Stimulated activated CD4-positive, alpha-beta T cell treated with anti-CD3 and anti-CD28 coated beads, TNF-alpha, amount 100 ng/mL, for 1 hour (primary cell): ENCODE measurements around the gene TRPM8.

ENCODE experiments used
- DNase-seq, 3 donors: peaks; one replicate each; pipeline ENCODE4 v3.0.0-alpha.2; 2020; ENCODE audit warnings: low read depth in 3 of 3, low spot score in 1 of 3

The TRPM8 gene

DNA sequence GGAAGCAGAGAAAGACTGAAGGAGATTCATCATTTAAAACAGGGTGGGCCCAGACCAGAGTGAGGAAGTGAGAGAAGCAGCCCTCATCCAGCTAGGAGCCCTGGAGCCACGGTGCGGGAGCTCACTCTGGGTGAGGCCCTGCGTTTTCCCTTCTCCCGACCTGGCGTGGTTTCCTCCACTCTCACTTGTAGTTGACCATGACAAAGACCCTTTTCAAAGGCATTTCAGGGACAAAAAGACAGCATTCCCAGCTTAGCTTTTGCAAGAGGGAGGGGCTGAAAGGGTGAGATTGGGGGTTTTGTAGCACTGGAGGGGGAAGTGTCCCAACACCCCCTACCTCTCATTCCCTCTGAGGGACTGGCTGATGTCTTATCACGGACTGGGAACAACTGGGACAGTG, 56.6 kb downstream of the TRPM8 start:
- DNase-seq, result no peak

DNA sequence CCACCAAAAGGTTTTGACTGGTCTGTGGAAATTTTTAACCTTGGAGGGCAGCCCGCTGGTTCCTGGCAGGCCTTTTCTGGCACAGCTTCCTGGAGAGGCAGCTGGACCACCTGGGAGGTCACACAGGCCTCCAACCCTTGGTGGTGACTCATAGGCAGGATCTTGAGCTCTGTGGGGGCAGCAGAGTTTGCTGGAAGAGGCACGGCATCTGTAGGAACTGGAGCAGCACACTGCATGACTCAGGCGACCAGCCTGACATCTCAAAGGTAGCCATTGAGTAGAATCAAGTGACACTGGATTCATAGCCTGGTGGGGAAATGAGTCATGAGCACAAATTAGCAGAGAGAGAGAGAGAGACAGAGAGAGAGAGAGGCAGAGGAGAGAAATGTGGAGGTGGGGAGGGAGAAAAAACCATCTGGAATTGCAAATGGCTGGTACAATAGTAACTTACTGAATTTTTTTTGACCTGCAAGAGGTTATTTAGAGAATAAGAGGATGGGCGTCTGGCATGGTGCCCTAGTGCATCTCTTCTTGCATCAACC, 57.4 kb downstream of the TRPM8 start:
- no peak for DNase-seq

DNA sequence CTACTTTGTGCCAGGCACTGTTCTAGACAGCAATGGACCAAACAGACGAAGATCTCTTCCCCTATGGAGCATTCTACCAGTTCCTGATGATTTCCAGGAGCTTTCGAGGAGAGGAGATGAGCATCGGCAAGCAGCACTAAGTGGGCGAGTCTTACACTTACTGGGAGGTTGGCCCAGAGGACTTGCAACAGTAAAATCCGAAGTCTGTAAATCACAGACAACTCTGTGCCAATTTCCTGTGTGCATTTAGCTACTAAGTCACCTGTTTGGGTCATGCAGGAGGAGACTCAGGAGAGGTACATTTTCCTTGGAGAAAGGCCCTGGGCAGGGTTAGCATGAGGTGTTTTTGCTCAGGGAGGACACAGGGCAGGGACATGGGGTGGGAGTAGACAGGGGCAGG, 58.9 kb downstream of the TRPM8 start:
- DNase-seq, result no peak

DNA sequence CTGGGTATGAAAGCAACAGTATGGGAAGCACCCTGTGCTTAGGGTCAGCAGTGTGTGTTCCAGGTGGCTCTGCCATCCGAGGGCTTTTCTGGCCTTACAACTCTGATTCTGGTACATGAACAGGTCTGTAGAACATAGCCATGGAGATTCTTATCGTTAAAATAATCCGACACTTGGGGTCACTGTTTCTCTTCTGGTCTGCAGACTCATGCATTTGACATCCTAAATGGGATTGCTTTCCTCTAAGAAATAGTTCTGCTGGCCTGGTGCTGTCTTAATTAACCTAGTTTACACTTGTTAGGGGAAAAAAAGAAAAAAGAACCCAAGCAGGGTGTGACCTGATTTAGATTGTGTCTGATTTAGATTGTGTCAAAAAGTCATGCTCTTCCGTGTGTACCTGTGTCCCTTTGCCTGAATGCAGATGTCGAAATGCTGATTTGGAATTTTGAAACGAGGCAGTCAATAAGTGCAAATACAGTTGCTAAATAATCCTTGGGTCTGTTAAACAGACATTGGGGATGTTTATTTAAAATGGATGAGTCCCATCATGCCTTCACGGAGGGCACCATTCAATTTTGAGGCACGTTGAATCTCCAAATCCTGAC, 59.6 kb downstream of the TRPM8 start:
- DNase-seq, result no peak

DNA sequence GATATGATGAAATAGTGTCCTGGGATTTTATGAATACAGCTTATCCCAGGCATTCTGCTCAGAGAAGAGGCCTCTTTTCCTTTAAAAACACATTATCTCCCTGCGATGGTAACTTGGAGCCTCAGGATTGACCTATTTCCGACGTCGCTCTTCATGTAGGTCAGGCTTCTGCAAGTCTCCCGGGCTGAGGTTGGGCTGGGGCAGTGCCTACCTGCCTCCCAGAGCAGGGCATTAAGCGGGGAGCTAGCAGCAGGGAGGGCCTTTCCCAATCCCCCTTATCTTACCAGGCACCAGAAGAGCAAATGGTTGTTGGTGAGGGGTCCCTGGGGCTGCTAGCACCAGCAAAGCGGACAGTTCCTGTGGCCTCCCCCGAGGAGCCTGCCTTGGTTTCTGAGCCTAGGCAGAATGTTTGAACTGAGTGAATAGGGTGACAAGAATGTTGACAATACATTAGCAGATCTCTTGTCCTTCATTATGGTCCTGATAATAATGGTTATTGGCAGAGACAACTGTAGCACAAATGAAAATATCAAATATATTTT, 60.2 kb downstream of the TRPM8 start:
- DNase-seq, result no peak

DNA sequence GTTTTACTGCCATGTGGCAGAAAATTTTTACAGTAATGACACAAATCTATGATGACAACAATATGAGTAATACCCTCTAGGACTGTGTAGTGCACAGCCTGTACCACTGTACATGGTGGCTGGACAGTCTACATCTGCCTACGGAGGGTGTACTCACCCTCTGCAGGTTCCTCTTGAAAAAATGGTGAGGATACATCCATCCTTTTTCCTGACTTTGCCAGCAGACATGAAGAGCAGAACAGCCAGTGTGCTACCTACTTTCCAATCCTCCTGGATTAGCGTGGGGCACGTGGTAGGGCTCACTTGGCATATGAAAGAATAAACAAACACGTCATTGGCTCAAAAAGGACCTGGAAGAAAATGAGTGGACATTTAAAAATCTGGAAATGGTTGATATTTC, 62.6 kb downstream of the TRPM8 start:
- no peak for DNase-seq

DNA sequence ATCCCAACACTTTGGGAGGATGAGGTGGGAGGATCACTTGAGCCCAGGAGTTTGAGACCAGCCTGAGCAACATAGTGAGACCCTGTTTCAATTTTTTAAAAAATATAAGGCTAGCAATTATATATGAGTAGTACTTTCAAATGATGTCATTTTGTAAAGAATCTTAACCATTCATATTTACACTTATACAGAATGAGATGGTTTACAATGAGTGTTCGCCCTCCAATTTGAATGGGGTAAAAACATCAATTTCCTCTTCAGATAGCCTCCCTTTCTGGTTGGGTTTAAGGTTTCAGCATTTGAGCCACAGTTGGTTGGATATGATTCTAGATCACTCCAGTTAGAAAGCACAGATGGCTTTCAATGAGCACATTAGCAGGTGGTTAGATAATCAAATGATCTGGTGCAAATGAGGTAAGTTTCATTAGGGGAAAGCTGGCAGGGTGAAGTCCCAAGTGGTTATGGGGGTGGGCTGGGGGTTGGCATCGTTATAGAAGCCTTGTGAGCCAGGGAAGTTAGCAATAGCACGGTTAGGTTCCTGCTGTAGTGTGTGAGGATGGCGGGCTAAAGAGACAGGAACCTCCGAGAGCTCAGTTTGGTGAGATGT, 63.9 kb downstream of the TRPM8 start:
- DNase-seq, result no peak

DNA sequence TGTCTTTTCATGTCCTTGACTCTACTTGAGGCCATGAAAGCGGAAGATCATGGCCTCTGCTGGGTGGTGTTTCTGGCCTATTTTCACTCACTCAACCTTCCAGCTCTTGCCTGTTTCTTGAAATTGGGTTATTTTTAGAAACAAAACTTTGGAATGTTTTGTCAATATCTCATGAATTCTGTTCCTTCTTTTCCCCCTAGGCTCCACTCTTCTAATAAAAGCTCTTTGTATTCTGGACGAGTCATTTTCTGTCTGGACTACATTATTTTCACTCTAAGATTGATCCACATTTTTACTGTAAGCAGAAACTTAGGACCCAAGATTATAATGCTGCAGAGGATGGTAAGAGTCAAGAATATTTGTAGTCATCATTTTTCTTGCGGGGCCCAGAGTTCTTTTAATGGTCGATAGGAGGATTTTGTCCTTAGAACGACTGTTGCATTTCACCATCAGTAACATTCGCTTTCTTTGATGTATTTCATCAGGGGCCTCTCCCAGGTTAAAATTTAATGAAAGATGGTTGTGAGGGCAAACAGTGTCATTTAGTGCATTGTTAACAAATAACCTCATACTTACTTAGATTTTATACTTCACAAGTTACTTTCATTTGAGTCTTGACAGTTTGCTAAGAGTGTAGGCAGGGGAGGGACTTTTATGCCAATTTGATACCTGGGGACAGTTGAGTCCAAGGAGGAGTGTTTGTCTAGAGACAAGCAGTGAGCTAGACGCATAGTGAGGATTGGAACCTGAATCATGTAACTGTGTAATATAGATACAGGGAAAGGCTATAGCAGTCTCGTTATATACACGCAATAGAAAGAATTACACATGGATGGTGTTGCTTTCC, 64.6 kb downstream of the TRPM8 start:
- no peak for DNase-seq

DNA sequence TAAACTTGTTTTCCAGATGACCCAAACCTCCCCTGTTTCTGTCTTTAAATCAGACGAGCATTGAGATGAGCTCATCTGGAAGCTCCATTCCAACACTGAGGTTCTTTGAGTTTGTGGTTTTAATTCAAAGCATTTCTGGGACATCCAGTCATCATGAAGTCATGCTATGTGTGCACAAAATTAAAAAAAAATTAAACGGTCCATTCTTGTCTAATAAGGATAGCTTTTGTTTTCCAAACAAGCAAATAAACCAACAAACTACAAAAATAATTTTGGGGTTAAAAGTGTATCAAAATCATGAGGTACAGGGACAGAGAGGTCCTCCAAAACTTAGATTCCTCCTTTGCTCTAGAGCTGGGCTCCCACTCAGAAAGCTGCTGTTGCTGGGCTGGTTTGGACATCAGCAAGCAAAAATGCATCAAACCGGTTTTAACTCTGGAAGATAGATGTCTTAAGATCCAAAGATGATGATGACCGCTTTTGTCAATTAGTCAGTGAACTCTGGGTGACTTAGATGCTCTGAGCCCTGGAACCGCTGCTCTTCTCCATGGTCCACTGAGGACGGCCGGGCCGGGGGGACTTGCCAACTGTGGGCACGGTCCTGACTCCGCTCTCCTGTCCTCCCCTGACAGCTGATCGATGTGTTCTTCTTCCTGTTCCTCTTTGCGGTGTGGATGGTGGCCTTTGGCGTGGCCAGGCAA, 65.4 kb downstream of the TRPM8 start:
- no peak for DNase-seq

DNA sequence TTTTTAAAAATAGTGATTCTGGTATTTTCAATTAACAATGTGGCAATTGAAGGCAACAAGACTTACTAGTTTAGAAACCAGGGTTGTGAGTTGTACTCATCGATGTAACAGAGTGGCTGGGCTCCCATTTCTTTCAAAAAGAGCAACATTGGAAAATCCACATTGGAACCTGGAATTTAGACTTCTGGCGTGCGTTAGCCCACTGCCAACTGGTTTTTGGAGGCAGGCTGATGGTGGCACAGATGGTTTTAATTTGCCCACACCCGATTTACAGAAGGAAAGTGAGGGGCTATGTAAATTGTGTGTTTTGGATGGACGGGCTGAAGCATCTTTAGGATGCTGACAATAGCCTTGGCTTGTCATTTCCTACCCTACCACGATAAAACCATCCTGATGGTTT, 66.3 kb downstream of the TRPM8 start:
- DNase-seq, result no peak

DNA sequence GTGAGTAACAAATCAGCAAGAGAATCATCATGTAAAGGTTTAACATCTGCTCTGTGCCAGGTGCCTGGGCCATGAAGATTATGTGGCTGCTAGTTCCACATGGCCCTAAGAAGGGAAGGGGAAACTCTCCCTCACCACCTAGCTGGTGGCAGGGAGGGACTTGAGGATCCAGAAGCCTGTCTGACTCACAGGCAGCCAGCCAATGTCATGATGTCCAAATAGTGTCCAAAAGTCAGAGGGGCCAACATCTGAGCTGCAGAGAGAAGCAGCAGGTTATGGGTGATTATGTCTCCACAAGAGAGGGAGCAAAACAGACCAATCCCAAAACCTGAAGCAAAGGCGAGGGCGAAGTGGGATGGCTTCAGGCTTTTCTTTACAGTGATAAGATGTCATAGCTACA, 71.4 kb downstream of the TRPM8 start:
- no peak for DNase-seq

DNA sequence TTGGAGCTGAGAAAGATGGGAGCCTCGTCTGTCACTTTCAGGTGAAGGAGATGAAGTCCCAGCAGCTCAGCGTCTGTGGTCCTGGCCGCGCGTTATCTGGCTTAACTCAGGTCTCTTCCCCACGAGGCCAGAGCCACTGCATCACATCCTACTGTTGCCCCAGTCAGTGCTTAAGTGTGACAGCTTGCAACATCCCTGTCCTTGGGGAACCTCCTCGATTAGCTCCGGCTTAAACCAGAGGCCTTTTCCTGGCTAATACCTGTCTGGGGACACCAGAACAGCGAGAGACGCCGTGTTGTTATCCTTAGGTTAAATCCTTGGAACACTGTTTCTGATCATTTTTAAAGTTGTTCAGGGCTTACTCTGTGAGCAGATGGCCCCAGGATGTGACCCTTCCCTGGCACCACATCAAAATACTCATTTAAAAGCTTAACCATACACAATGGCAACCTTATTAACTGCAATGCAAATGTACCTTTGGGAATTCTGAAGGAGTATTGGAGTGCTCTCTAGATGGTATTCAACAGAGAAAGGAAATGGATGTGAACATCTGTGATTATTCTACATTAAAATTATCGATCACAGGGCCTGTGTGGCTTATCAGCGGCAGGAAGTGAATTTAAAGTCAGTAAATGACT, 72.2 kb downstream of the TRPM8 start:
- DNase-seq, result no peak

DNA sequence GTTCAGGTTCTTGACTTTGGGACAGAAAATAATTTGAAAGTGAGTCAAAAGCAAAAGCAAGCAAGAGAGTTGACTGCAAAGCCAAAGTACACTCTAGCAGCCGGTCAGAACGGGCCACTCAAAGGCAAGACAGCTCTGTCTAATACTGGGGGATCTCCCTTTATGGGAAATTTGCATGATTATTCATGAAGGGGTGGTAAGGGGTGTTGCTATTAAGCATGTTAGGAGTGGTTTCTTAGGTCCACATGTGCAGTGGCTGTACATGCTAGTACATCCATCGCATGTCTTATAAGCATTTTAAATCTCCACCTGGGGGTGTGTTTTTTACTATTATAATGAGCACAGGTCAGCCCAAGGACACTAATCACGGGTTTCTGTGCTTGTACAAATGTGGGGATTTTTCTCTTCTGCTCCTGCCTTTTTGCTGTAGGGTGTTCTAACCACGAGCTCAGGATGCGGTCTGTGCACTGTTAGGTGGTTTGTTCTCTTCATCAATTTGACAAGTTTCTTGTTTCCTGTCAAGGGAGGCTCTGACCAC, 73.2 kb downstream of the TRPM8 start:
- DNase-seq, result peak in 1 of 3 donors; percentile 24

DNA sequence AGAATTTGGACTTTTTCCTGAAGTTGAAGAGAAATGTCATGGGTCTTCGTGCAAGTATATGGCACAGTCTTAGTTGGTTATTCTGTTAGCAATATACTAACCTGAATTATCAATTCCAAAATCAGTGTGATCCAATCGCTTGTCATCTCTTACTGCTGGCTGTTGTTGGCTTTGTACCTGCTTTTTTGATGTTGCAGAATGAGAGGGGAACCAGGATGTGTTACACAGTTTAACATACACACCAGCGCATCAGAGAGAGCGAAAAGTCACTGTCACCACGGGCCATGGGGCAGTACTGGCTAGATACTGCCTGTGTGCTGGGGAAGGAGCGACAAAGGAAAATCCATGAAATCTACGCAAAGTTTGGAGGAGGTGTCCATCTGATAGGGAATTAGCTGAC, 74.0 kb downstream of the TRPM8 start:
- DNase-seq, result no peak

DNA sequence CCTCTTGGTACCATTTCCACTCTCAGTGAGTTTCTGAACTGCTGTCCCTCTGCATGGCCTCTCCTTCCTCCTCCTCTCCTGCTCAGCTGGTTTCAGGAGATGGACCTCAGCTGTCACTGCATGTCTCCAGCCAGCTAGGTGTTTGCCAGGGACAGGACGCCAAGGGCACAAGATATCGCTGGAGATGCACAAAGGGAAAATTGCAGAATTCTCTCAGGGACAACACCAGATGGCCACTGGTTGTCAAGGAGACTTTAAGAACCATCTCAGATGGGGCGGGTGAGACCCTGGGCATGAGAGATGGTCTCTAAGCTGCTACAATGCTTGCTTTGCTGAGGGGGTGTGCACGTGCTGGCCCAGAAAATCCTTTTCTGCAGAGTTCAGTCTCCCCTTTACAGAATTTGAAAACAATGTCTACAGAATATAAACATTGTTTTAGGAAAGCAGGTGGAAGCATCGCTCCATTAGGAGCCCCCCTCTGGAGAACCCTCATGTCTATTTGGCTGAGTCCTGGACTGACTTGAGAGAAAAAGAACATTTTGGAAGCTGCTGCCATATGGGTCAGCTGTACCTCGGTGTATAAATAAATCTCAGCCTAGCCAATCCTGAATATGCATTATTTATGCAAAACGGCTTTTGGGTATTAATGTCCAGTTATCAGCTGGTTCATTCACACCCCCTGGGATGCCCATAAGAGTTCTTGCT, 75.5 kb downstream of the TRPM8 start:
- no peak for DNase-seq

DNA sequence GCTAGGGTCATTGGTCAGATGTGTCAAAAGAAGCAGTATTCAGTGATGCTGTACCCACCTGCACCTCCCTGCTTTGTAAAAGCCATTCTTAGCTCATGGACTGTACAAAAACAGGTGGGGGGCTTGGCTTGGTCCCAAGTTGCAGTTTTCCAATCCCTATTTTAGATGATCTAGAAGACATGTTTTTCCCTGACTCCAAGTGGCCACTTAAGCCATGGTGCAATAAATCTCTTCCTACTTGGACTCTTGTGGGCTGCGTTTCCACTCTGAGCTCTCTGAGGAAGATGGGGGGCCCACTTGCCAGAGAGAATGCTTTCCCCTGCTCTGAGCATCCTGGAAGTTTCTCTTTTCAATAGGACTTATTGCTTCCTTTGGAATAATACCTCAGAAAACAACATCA, 76.3 kb downstream of the TRPM8 start:
- DNase-seq, result no peak

DNA sequence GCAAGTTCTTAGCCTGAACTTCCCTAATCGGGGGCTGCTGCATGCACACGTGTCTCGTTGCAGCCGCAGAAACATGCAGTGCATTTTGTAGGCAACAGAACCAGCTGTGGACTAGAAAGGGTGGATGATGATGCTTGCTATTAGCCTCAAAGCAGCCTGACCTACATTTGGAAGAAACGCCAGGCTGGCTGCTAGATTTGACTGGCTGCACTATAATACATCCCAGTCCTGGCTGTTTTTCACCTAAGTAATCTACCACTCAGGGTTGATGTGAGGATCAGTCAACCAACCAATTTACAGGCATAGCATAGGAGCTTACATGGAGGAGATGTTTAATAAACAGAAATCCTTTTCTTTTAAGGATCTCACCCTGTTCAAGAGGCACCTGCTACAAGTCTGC, 77.0 kb downstream of the TRPM8 start:
- DNase-seq, result no peak

DNA sequence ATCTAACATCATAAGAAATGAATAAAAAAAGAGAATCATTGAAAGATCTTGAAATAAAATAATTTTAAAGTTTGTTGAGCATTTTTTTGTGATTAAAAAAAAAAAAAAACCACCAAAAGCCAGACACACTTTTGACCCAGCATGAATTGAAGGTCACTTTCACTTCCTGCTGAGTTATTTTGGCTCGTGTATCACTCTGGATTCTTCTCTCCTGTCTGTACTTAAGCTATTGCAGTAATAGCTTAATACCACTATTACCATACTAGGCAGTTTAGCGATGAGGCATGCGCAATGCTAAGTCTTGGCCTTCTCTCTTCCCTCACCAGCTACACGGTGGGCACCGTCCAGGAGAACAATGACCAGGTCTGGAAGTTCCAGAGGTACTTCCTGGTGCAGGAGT, 78.8 kb downstream of the TRPM8 start:
- DNase-seq, result no peak

DNA sequence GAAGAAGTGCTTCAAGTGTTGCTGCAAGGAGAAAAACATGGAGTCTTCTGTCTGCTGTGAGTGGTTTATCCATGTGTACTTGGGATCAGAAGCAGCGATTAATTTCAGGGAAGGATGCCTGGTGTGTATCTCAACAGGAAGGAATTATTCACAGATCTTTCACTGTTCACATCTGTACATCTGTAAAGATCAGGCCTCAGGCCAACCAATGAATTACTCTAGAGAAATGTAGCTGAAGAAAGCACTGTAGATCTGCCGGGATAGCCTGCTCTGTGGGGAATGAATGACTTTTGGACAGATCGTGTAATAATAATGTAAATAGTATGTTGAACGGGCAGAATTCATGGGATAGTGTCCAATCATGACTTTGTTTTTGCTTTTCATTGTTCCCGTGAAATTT, 79.3 kb downstream of the TRPM8 start:
- DNase-seq, result no peak

DNA sequence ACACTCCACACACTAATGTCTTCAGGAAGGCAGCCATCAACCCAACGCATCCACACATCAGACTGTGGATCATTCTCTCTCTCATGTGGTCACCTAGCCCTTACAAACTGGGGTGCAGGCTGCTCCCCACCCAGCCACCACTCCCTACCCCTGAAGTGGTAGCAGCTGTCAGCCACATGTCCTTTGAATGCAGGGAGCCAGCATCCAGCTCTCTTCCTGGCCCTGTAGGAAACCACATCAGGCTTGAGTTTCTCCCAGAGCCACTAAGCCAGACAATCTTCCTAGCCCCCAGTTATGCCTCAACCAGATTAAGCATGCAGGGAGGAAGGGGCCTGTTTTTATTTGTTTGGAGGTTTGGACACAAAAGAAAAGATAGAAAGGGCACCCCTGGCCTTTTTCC, 80.5 kb downstream of the TRPM8 start:
- no peak for DNase-seq
